ENCODE results near the gene SLC44A1. TPM values are rescaled to one million over a fixed set of nuclear protein-coding genes. Genes with fewer than 3 reads are reported as not detected.

SLC44A1 gene
- total RNA-seq, 1 experiment from 2014 or later, result 15.2 TPM

- CTCF ChIA-PET, result interaction anchor here (0.6 to 4.4 kb wide), 31 partner anchors 8 to 382 kb away, joined by 3 to 38 read pairs (median 4); no protein-coding TSS in a partner anchor
- Mint-ChIP-seq H3K36me3 (ENCODE audit: insufficient read depth, unreplicated experiment) (no peaks in the 10 kb centered on the region), H3K4me3 (ENCODE audit: unreplicated experiment) (peak overlapping the region; percentile 83), H3K9me3 (ENCODE audit: unreplicated experiment) (no peaks in the 10 kb centered on the region), H3K27me3 (ENCODE audit: insufficient read depth, unreplicated experiment) (peaks cover 16% of the 10 kb centered on the region), H3K27ac (ENCODE audit: low read depth, unreplicated experiment) (peak overlapping the region; percentile 68), H3K4me1 (ENCODE audit: insufficient read depth, unreplicated experiment) (peaks cover 6% of the 10 kb centered on the region)
- POLR2A ChIA-PET, result interaction anchor here (0.7 to 3.7 kb wide), 34 partner anchors 8 to 497 kb away, joined by 3 to 37 read pairs (median 4); partner anchors contain the start of gene NIPSNAP3A
- no TSS peak for BruUV-seq (replicated peaks)
- peak; percentile 28 for TF ChIP-seq CTCF (IDR thresholded peaks at IDR 0.05; ENCODE audit: unreplicated experiment)
- DNase-seq (ENCODE audit: unreplicated experiment), result peak; percentile 62
- intact Hi-C loops (cut with micrococcal nuclease), result loop anchor here (5.0 to 10.0 kb wide), 5 partner anchors 58 to 460 kb away; no protein-coding TSS in a partner anchor
These were observed 809 bp downstream of the SLC44A1 start for GRCh38 chr9:105245029-105245890.

GRCh38 chr9:105245891-105246161 is 1.4 kb downstream of the SLC44A1 start:
- Mint-ChIP-seq H3K4me3 (ENCODE audit: unreplicated experiment) (peak overlapping the region; percentile 83), H3K27me3 (ENCODE audit: insufficient read depth, unreplicated experiment) (peaks cover 10% of the 10 kb centered on the region), H3K4me1 (ENCODE audit: insufficient read depth, unreplicated experiment) (peaks cover 6% of the 10 kb centered on the region), H3K36me3 (ENCODE audit: insufficient read depth, unreplicated experiment) (no peaks in the 10 kb centered on the region), H3K9me3 (ENCODE audit: unreplicated experiment) (no peaks in the 10 kb centered on the region), H3K27ac (ENCODE audit: low read depth, unreplicated experiment) (peak overlapping the region; percentile 68)
- no peak for DNase-seq (ENCODE audit: unreplicated experiment)
- TSS peak; percentile 35 for BruUV-seq (replicated peaks)
- POLR2A ChIA-PET, result interaction anchor here (1.2 to 3.7 kb wide), 11 partner anchors 8 to 465 kb away, joined by 3 to 37 read pairs (median 10); no protein-coding TSS in a partner anchor
- intact Hi-C loops (cut with micrococcal nuclease), result loop anchor here (5.0 to 10.0 kb wide), 5 partner anchors 59 to 461 kb away; no protein-coding TSS in a partner anchor
- TF ChIP-seq CTCF (IDR thresholded peaks at IDR 0.05; ENCODE audit: unreplicated experiment), result no peak
- CTCF ChIA-PET, result interaction anchor here (0.5 to 4.4 kb wide), 12 partner anchors 36 to 382 kb away, joined by 3 to 38 read pairs (median 8); no protein-coding TSS in a partner anchor

GRCh38 chr9:105246656-105247173 is 2.3 kb downstream of the SLC44A1 start:
- no peak overlapping the region for H3K27ac Mint-ChIP-seq (ENCODE audit: low read depth, unreplicated experiment)
- H3K4me3 Mint-ChIP-seq (ENCODE audit: unreplicated experiment), result no peak overlapping the region
- peaks cover 6% of the 10 kb centered on the region for H3K4me1 Mint-ChIP-seq (ENCODE audit: insufficient read depth, unreplicated experiment)
- H3K27me3 Mint-ChIP-seq (ENCODE audit: insufficient read depth, unreplicated experiment), result peaks cover 1% of the 10 kb centered on the region
- no TSS peak for BruUV-seq (replicated peaks)
- no peak for DNase-seq (ENCODE audit: unreplicated experiment)
- intact Hi-C loops (cut with micrococcal nuclease), result loop anchor here (5.0 to 10.0 kb wide), 5 partner anchors 59 to 462 kb away; no protein-coding TSS in a partner anchor
- H3K9me3 Mint-ChIP-seq (ENCODE audit: unreplicated experiment), result no peaks in the 10 kb centered on the region
- TF ChIP-seq CTCF (IDR thresholded peaks at IDR 0.05; ENCODE audit: unreplicated experiment), result no peak
- ChIA-PET POLR2A (interaction anchor here (0.6 to 3.7 kb wide), 12 partner anchors 9 to 168 kb away, joined by 3 to 37 read pairs (median 4); no protein-coding TSS in a partner anchor), CTCF (interaction anchor here (0.6 to 4.4 kb wide), 12 partner anchors 9 to 1774 kb away, joined by 3 to 38 read pairs (median 3); no protein-coding TSS in a partner anchor)
- no peaks in the 10 kb centered on the region for H3K36me3 Mint-ChIP-seq (ENCODE audit: insufficient read depth, unreplicated experiment)

- no peaks in the 10 kb centered on the region for H3K36me3 Mint-ChIP-seq (ENCODE audit: insufficient read depth, unreplicated experiment)
- no peak for DNase-seq (ENCODE audit: unreplicated experiment)
- intact Hi-C loops (cut with micrococcal nuclease), result loop anchor here (5.0 to 10.0 kb wide), 5 partner anchors 61 to 464 kb away; no protein-coding TSS in a partner anchor
- BruUV-seq (replicated peaks), result no TSS peak
- ChIA-PET CTCF (interaction anchor here (0.6 to 1.9 kb wide), 2 partner anchors 13 to 36 kb away, joined by 3 read pairs; no protein-coding TSS in a partner anchor), POLR2A (interaction anchor here (1.0 kb wide), 1 partner anchor 9 kb away, joined by 3 read pairs; no protein-coding TSS in a partner anchor)
- no peaks in the 10 kb centered on the region for H3K4me1 Mint-ChIP-seq (ENCODE audit: insufficient read depth, unreplicated experiment)
- no peaks in the 10 kb centered on the region for H3K9me3 Mint-ChIP-seq (ENCODE audit: unreplicated experiment)
- H3K4me3 Mint-ChIP-seq (ENCODE audit: unreplicated experiment), result no peak overlapping the region
- TF ChIP-seq CTCF (IDR thresholded peaks at IDR 0.05; ENCODE audit: unreplicated experiment), result no peak
- no peaks in the 10 kb centered on the region for H3K27me3 Mint-ChIP-seq (ENCODE audit: insufficient read depth, unreplicated experiment)
- no peak overlapping the region for H3K27ac Mint-ChIP-seq (ENCODE audit: low read depth, unreplicated experiment)
These were observed 4.2 kb downstream of the SLC44A1 start for GRCh38 chr9:105248691-105249090.

Data from MCF 10A (cell line).